ENCODE results near the gene FAM219A.

Gene FAM219A

GRCh38 chr9:34382054-34382453 is 76.3 kb downstream of the FAM219A start:
- Histone ChIP-seq H3K9me3 (ENCODE audit: insufficient read depth, low read length) (no peaks in the 10 kb centered on the region), H3K36me3 (ENCODE audit: insufficient read depth, insufficient read length, low read length) (no peaks in the 10 kb centered on the region), H3K4me1 (ENCODE audit: insufficient read depth, insufficient read length) (no peaks in the 10 kb centered on the region), H3K27me3 (ENCODE audit: insufficient read depth, insufficient read length) (peaks cover 60% of the 10 kb centered on the region), H3K4me3 (ENCODE audit: insufficient read length, low read depth) (no peak overlapping the region), H3K9ac (ENCODE audit: insufficient read length, low read depth) (no peak overlapping the region)
- TF ChIP-seq YY1 (IDR thresholded peaks at IDR 0.05; ENCODE audit: insufficient read depth, insufficient read length): no peak
- TF ChIP-seq ZNF274 (IDR thresholded peaks at IDR 0.05; ENCODE audit: low read depth, low read length): no peak
- TF ChIP-seq SUZ12 (IDR thresholded peaks at IDR 0.05; ENCODE audit: extremely low read depth, insufficient read depth, insufficient read length): no peak
- DNase-seq (ENCODE audit: low read depth, low spot score): no peak

- TF ChIP-seq SUZ12 (IDR thresholded peaks at IDR 0.05; ENCODE audit: extremely low read depth, insufficient read depth, insufficient read length): no peak
- Histone ChIP-seq H3K4me3 (ENCODE audit: insufficient read length, low read depth) (peak overlapping the region; percentile 47), H3K36me3 (ENCODE audit: insufficient read depth, insufficient read length, low read length) (no peaks in the 10 kb centered on the region), H3K4me1 (ENCODE audit: insufficient read depth, insufficient read length) (no peaks in the 10 kb centered on the region), H3K27me3 (ENCODE audit: insufficient read depth, insufficient read length) (peaks cover 60% of the 10 kb centered on the region), H3K9me3 (ENCODE audit: insufficient read depth, low read length) (no peaks in the 10 kb centered on the region), H3K9ac (ENCODE audit: insufficient read length, low read depth) (no peak overlapping the region)
- no peak for DNase-seq (ENCODE audit: low read depth, low spot score)
These were observed 77.0 kb downstream of the FAM219A start for GRCh38 chr9:34381323-34381722.

GRCh38 chr9:34380511-34381315 is 77.7 kb downstream of the FAM219A start:
- H3K4me3 ChIP-seq (ENCODE audit: insufficient read length, low read depth): peak overlapping the region; percentile 56
- no peaks in the 10 kb centered on the region for H3K36me3 ChIP-seq (ENCODE audit: insufficient read depth, insufficient read length, low read length)
- no peaks in the 10 kb centered on the region for H3K4me1 ChIP-seq (ENCODE audit: insufficient read depth, insufficient read length)
- peaks cover 60% of the 10 kb centered on the region for H3K27me3 ChIP-seq (ENCODE audit: insufficient read depth, insufficient read length)
- DNase-seq (ENCODE audit: low read depth, low spot score): no peak
- H3K9me3 ChIP-seq (ENCODE audit: insufficient read depth, low read length): no peaks in the 10 kb centered on the region
- TF ChIP-seq SUZ12 (IDR thresholded peaks at IDR 0.05; ENCODE audit: extremely low read depth, insufficient read depth, insufficient read length) (no peak), YY1 (IDR thresholded peaks at IDR 0.05; ENCODE audit: insufficient read depth, insufficient read length) (no peak), ZNF274 (IDR thresholded peaks at IDR 0.05; ENCODE audit: low read depth, low read length) (no peak)
- peak overlapping the region; percentile 69 for H3K9ac ChIP-seq (ENCODE audit: insufficient read length, low read depth)

- peak overlapping the region; percentile 56 for H3K4me3 ChIP-seq (ENCODE audit: insufficient read length, low read depth)
These were observed 78.3 kb downstream of the FAM219A start for GRCh38 chr9:34380034-34380510.

DNA sequence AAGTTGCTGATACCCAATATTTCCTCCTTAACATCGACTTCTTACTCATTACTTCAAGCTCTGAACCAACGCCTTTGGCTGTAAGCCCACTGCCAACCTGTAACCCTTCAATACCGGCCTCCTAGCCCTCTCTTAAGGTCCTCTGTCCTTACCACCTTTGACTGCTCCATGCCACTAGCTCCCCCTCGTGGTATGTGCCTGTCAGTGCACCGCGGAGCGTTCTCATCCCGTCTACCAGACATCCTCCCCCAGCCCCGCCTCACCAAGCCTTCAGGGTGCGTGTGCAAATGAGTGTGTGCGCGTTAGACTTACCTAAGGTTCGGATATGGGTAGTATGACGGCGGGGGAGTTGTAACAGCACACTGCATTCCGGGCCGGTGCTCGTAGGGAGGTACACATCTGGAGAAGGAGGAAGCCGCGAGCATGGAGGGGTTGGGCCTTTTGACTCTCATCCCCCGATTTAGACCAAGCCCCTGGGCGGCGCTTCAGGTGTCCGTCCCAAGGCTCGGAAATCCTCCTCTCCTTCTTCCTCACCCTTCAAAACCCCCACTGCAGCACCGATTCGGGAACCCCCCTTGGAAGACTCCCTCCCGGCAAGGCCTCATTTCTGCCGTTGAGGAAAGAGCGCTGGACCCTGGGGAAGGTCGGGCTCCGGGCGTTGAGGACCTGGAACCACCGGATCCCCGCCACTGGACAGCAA is 78.9 kb downstream of the FAM219A start:
- TF ChIP-seq SUZ12 (IDR thresholded peaks at IDR 0.05; ENCODE audit: extremely low read depth, insufficient read depth, insufficient read length) (no peak), YY1 (IDR thresholded peaks at IDR 0.05; ENCODE audit: insufficient read depth, insufficient read length) (no peak), ZNF274 (IDR thresholded peaks at IDR 0.05; ENCODE audit: low read depth, low read length) (no peak)
- H3K4me3 ChIP-seq (ENCODE audit: insufficient read length, low read depth): peak overlapping the region; percentile 56
- H3K9me3 ChIP-seq (ENCODE audit: insufficient read depth, low read length): no peaks in the 10 kb centered on the region
- H3K36me3 ChIP-seq (ENCODE audit: insufficient read depth, insufficient read length, low read length): no peaks in the 10 kb centered on the region
- H3K9ac ChIP-seq (ENCODE audit: insufficient read length, low read depth): peak overlapping the region; percentile 69
- peak; percentile 81 for DNase-seq (ENCODE audit: low read depth, low spot score)
- H3K27me3 ChIP-seq (ENCODE audit: insufficient read depth, insufficient read length): peaks cover 60% of the 10 kb centered on the region
- H3K4me1 ChIP-seq (ENCODE audit: insufficient read depth, insufficient read length): peaks cover 6% of the 10 kb centered on the region

More at GRCh38 chr9:34380034-34380510, 78.3 kb downstream of the FAM219A start:
- DNase-seq (ENCODE audit: low read depth, low spot score): no peak
- Histone ChIP-seq H3K36me3 (ENCODE audit: insufficient read depth, insufficient read length, low read length) (no peaks in the 10 kb centered on the region), H3K4me1 (ENCODE audit: insufficient read depth, insufficient read length) (peaks cover 4% of the 10 kb centered on the region), H3K27me3 (ENCODE audit: insufficient read depth, insufficient read length) (peaks cover 60% of the 10 kb centered on the region), H3K9ac (ENCODE audit: insufficient read length, low read depth) (peak overlapping the region; percentile 69), H3K9me3 (ENCODE audit: insufficient read depth, low read length) (no peaks in the 10 kb centered on the region)
- TF ChIP-seq YY1 (IDR thresholded peaks at IDR 0.05; ENCODE audit: insufficient read depth, insufficient read length) (no peak), ZNF274 (IDR thresholded peaks at IDR 0.05; ENCODE audit: low read depth, low read length) (no peak)

DNA sequence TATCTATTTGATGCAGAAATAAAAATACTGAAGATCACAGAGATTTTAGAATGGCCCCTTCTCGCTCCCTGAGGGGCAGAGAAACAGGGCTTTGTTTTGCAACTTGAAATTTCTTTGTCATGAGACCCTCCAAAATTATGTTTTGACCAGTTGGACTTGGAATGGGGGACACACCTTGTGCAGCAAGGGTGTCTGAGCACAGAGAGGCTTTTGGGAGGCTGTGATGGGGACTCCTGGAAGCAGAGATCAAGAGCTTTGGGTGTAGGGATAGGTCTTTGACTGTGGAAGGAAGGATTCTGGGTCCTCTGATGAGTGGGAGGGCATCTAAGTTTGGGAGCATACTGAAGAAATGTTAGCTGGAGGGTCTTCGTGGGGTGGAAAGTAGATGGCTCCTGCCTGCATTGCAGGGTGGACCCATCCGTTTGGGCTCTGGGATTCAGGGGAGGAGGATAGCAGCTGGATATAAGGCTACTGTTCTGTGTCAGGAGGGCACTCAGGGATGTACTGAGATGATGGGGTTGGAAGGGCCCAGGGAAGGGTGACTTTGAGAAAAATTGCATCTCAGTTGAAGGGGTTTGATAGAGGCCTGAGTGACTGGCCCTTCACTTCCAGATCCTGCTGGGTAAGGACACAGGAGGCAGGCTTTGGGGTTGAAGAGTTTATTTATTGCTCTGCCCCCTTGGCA is 79.9 kb downstream of the FAM219A start:
- peaks cover 56% of the 10 kb centered on the region for H3K27me3 ChIP-seq (ENCODE audit: insufficient read depth, insufficient read length)
- H3K4me3 ChIP-seq (ENCODE audit: insufficient read length, low read depth): no peak overlapping the region
- no peaks in the 10 kb centered on the region for H3K9me3 ChIP-seq (ENCODE audit: insufficient read depth, low read length)
- DNase-seq (ENCODE audit: low read depth, low spot score): no peak
- H3K36me3 ChIP-seq (ENCODE audit: insufficient read depth, insufficient read length, low read length): no peaks in the 10 kb centered on the region
- H3K4me1 ChIP-seq (ENCODE audit: insufficient read depth, insufficient read length): peaks cover 6% of the 10 kb centered on the region
- no peak overlapping the region for H3K9ac ChIP-seq (ENCODE audit: insufficient read length, low read depth)
- TF ChIP-seq SUZ12 (IDR thresholded peaks at IDR 0.05; ENCODE audit: extremely low read depth, insufficient read depth, insufficient read length) (no peak), ZNF274 (IDR thresholded peaks at IDR 0.05; ENCODE audit: low read depth, low read length) (no peak), YY1 (IDR thresholded peaks at IDR 0.05; ENCODE audit: insufficient read depth, insufficient read length) (no peak)

DNA sequence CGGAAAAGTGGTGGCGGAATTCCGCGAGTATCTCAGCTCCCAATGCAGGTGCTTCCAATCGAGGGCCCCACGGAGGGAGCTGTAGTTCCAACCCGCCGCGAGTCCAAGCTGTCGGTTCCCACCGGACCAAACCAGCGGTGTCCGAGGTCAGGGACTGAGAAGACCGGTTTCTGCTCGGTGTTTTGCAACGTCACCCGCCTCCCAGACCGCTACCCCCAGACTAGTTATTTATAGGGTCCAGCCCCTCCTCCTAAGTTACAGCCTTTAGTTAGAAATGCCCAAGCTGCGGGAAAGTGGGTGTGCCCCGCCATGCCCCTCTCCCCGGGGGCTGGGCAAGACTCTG is 81.0 kb downstream of the FAM219A start:
- Histone ChIP-seq H3K27me3 (ENCODE audit: insufficient read depth, insufficient read length) (peaks cover 45% of the 10 kb centered on the region), H3K4me1 (ENCODE audit: insufficient read depth, insufficient read length) (peaks cover 6% of the 10 kb centered on the region), H3K9me3 (ENCODE audit: insufficient read depth, low read length) (peaks cover 1% of the 10 kb centered on the region; the same call in 1 of the 2 replicates), H3K9ac (ENCODE audit: insufficient read length, low read depth) (peak overlapping the region; percentile 38), H3K4me3 (ENCODE audit: insufficient read length, low read depth) (peak overlapping the region; percentile 9), H3K36me3 (ENCODE audit: insufficient read depth, insufficient read length, low read length) (peaks cover 4% of the 10 kb centered on the region)
- TF ChIP-seq YY1 (IDR thresholded peaks at IDR 0.05; ENCODE audit: insufficient read depth, insufficient read length): no peak
- no peak for TF ChIP-seq ZNF274 (IDR thresholded peaks at IDR 0.05; ENCODE audit: low read depth, low read length)
- TF ChIP-seq SUZ12 (IDR thresholded peaks at IDR 0.05; ENCODE audit: extremely low read depth, insufficient read depth, insufficient read length): no peak
- DNase-seq (ENCODE audit: low read depth, low spot score): no peak
